ENCODE results near the gene TDRD10.

The TDRD10 gene

GRCh38 chr1:154577346-154578057 is 75.5 kb downstream of the TDRD10 start:
- FAIRE-seq (no peak), DNase-seq (ENCODE audit: low spot score) (no peak)

- FAIRE-seq (no peak), DNase-seq (ENCODE audit: low spot score) (no peak)
These were observed 76.0 kb downstream of the TDRD10 start for GRCh38 chr1:154578058-154578418.

- FAIRE-seq = no peak
- DNase-seq (ENCODE audit: low spot score) = no peak
These were observed 77.4 kb downstream of the TDRD10 start for GRCh38 chr1:154579374-154579773.

- no peak for FAIRE-seq
- DNase-seq (ENCODE audit: low spot score) = no peak
These were observed 79.7 kb downstream of the TDRD10 start for GRCh38 chr1:154581766-154582165.

GRCh38 chr1:154582885-154583284 is 80.9 kb downstream of the TDRD10 start:
- FAIRE-seq = no peak
- DNase-seq (ENCODE audit: low spot score) = no peak

GRCh38 chr1:154583773-154584172 is 81.8 kb downstream of the TDRD10 start:
- FAIRE-seq (no peak), DNase-seq (ENCODE audit: low spot score) (no peak)

- DNase-seq (ENCODE audit: low spot score) = no peak
- FAIRE-seq = no peak
These were observed 82.4 kb downstream of the TDRD10 start for GRCh38 chr1:154584267-154584994.

- DNase-seq (ENCODE audit: low spot score) = no peak
- no peak for FAIRE-seq
These were observed 84.2 kb downstream of the TDRD10 start for GRCh38 chr1:154586231-154586630.

- no peak for FAIRE-seq
These were observed 84.6 kb downstream of the TDRD10 start for GRCh38 chr1:154586641-154587040.

GRCh38 chr1:154589780-154590179 is 87.8 kb downstream of the TDRD10 start:
- DNase-seq (ENCODE audit: low spot score) = no peak
- FAIRE-seq = no peak

More at GRCh38 chr1:154586641-154587040, 84.6 kb downstream of the TDRD10 start:
- no peak for DNase-seq (ENCODE audit: low spot score)

GRCh38 chr1:154590756-154591155 is 88.7 kb downstream of the TDRD10 start:
- no peak for DNase-seq (ENCODE audit: low spot score)
- FAIRE-seq = no peak

- FAIRE-seq (no peak), DNase-seq (ENCODE audit: low spot score) (no peak)
These were observed 89.2 kb downstream of the TDRD10 start for GRCh38 chr1:154591206-154591605.

GRCh38 chr1:154593390-154593789 is 91.4 kb downstream of the TDRD10 start:
- FAIRE-seq = no peak
- DNase-seq (ENCODE audit: low spot score) = no peak

- FAIRE-seq = no peak
These were observed 92.8 kb downstream of the TDRD10 start for GRCh38 chr1:154594811-154595210.

GRCh38 chr1:154595621-154596020 is 93.6 kb downstream of the TDRD10 start:
- no peak for FAIRE-seq
- DNase-seq (ENCODE audit: low spot score) = no peak

More at GRCh38 chr1:154594811-154595210, 92.8 kb downstream of the TDRD10 start:
- DNase-seq (ENCODE audit: low spot score) = no peak

All from urothelium cell line (cell line).